GM18867 (cell line): Measurements from ENCODE around the gene ZBTB7C.

Source experiments
- ATAC-seq: cut with Tn5 transposase; IDR thresholded peaks from one replicate; pipeline ENCODE4 v1.9.1; 2021; ENCODE audit warnings: mild to moderate bottlenecking, moderate library complexity; ENCODE audit not compliant: unreplicated experiment

Gene ZBTB7C

GRCh38 chr18:48355276-48356115 lies 53.7 kb downstream of the ZBTB7C start:
- no peak for ATAC-seq

GRCh38 chr18:48354746-48355260 lies 54.4 kb downstream of the ZBTB7C start:
- no peak for ATAC-seq

- no peak for ATAC-seq
Measured at GRCh38 chr18:48352051-48352755, 57.0 kb downstream of the ZBTB7C start.

- no peak for ATAC-seq
Measured at GRCh38 chr18:48351216-48352050, 57.8 kb downstream of the ZBTB7C start.

- no peak for ATAC-seq
Measured at GRCh38 chr18:48348739-48349138, 60.4 kb downstream of the ZBTB7C start.

- no peak for ATAC-seq
Measured at GRCh38 chr18:48347756-48348326, 61.3 kb downstream of the ZBTB7C start.

- ATAC-seq = no peak
Measured at GRCh38 chr18:48345596-48345995, 63.6 kb downstream of the ZBTB7C start.

GRCh38 chr18:48342581-48342980 lies 66.6 kb downstream of the ZBTB7C start:
- no peak for ATAC-seq

GRCh38 chr18:48342125-48342524 lies 67.1 kb downstream of the ZBTB7C start:
- ATAC-seq = no peak

- no peak for ATAC-seq
Measured at GRCh38 chr18:48340560-48340959, 68.6 kb downstream of the ZBTB7C start.

- no peak for ATAC-seq
Measured at GRCh38 chr18:48339692-48340091, 69.5 kb downstream of the ZBTB7C start.

- ATAC-seq = no peak
Measured at GRCh38 chr18:48338915-48339314, 70.3 kb downstream of the ZBTB7C start.

- ATAC-seq = no peak
Measured at GRCh38 chr18:48337053-48337452, 72.1 kb downstream of the ZBTB7C start.

- no peak for ATAC-seq
Measured at GRCh38 chr18:48336332-48336731, 72.9 kb downstream of the ZBTB7C start.

GRCh38 chr18:48335829-48336228 lies 73.4 kb downstream of the ZBTB7C start:
- ATAC-seq = no peak

GRCh38 chr18:48334845-48335244 lies 74.3 kb downstream of the ZBTB7C start:
- no peak for ATAC-seq

- ATAC-seq = no peak
Measured at GRCh38 chr18:48333563-48333962, 75.6 kb downstream of the ZBTB7C start.

GRCh38 chr18:48330016-48330991 lies 78.9 kb downstream of the ZBTB7C start:
- ATAC-seq = no peak

- ATAC-seq = no peak
Measured at GRCh38 chr18:48328473-48329210, 80.5 kb downstream of the ZBTB7C start.
